SIG-M5 (cell line): ENCODE measurements around the gene GABRB3.

ENCODE experiments used
- DNase-seq: peaks from one replicate; lab custom pipeline; 2025; lab: John Stamatoyannopoulos, UW

Gene GABRB3

GRCh38 chr15:26630857-26631256, 142.0 kb downstream of the GABRB3 start:
- no peak for DNase-seq

- DNase-seq = no peak
Measured at GRCh38 chr15:26628879-26629529, 143.9 kb downstream of the GABRB3 start.

- no peak for DNase-seq
Measured at GRCh38 chr15:26628071-26628470, 144.8 kb downstream of the GABRB3 start.

GRCh38 chr15:26624128-26624527, 148.7 kb downstream of the GABRB3 start:
- DNase-seq = no peak

GRCh38 chr15:26623071-26623470, 149.8 kb downstream of the GABRB3 start:
- DNase-seq = no peak

GRCh38 chr15:26621816-26622215, 151.1 kb downstream of the GABRB3 start:
- DNase-seq = no peak

GRCh38 chr15:26620528-26621458, 152.1 kb downstream of the GABRB3 start:
- no peak for DNase-seq

GRCh38 chr15:26615927-26616302, 157.0 kb downstream of the GABRB3 start:
- no peak for DNase-seq

GRCh38 chr15:26615188-26615926, 157.5 kb downstream of the GABRB3 start:
- DNase-seq = no peak

- DNase-seq = no peak
Measured at GRCh38 chr15:26614734-26615133, 158.1 kb downstream of the GABRB3 start.

GRCh38 chr15:26598704-26599103, 174.2 kb downstream of the GABRB3 start:
- DNase-seq = no peak

- no peak for DNase-seq
Measured at GRCh38 chr15:26595611-26596010, 177.3 kb downstream of the GABRB3 start.

- DNase-seq = no peak
Measured at GRCh38 chr15:26590676-26591075, 182.2 kb downstream of the GABRB3 start.

GRCh38 chr15:26582840-26583239, 190.0 kb downstream of the GABRB3 start:
- no peak for DNase-seq

GRCh38 chr15:26580943-26581342, 191.9 kb downstream of the GABRB3 start:
- no peak for DNase-seq

- no peak for DNase-seq
Measured at GRCh38 chr15:26572602-26573350, 200.1 kb downstream of the GABRB3 start.

- DNase-seq = no peak
Measured at GRCh38 chr15:26571346-26571745, 201.5 kb downstream of the GABRB3 start.

GRCh38 chr15:26565542-26565941, 207.3 kb downstream of the GABRB3 start:
- no peak for DNase-seq

GRCh38 chr15:26564361-26564760, 208.5 kb downstream of the GABRB3 start:
- DNase-seq = no peak

GRCh38 chr15:26562336-26562735, 210.5 kb downstream of the GABRB3 start:
- DNase-seq = no peak

GRCh38 chr15:26561896-26562295, 211.0 kb downstream of the GABRB3 start:
- no peak for DNase-seq

- no peak for DNase-seq
Measured at GRCh38 chr15:26561130-26561529, 211.7 kb downstream of the GABRB3 start.
